Measurements from ENCODE around the gene IMPA2. TPM values are rescaled to one million over a fixed set of nuclear protein-coding genes. Genes with fewer than 3 reads are reported as not detected.

The IMPA2 gene
- total and polyA plus RNA-seq, 2 of the 4 experiments (the other 2 are of a cell fraction) = 5.4 to 5.5 TPM

- Histone ChIP-seq H3K4me2 (ENCODE audit: low read depth, low read length) (no peak overlapping the region), H3K9me1 (ENCODE audit: insufficient read depth, low read length) (peaks cover 6% of the 10 kb centered on the region; the same call in 1 of the 2 replicates), H2AK5ac (ENCODE audit: low read depth, low read length) (no peak overlapping the region), H3K18ac (ENCODE audit: low read depth, low read length) (no peak overlapping the region), H4K8ac (ENCODE audit: low read depth in 2 of 2, low read length in 2 of 2) (no peak overlapping the region), H3K27ac (ENCODE audit: insufficient read depth, low read length) (no peak overlapping the region), H3K14ac (replicated peaks; ENCODE audit: low read depth, low read length) (no peak overlapping the region), H3K79me1 (ENCODE audit: low read depth in 1 of 2, low read length in 2 of 2) (no peaks in the 10 kb centered on the region), H2BK20ac (ENCODE audit: low read depth, low read length) (no peak overlapping the region), H2AFZ (replicated peaks; ENCODE audit: low read length, poor library complexity) (no peak overlapping the region), H3K27me3 (ENCODE audit: control insufficient read depth, insufficient read depth, low read length) (no peaks in the 10 kb centered on the region), H3K23ac (ENCODE audit: low read depth, low read length) (no peak overlapping the region), H4K91ac (ENCODE audit: insufficient read depth, low read depth, low read length) (no peak overlapping the region), H3K9me3 (ENCODE audit: control insufficient read depth, insufficient read depth, low read length) (no peaks in the 10 kb centered on the region), H3K9ac (ENCODE audit: low read depth, low read length) (no peak overlapping the region), H3K4me3 (ENCODE audit: insufficient read depth, low read depth, low read length) (no peak overlapping the region), H3K56ac (ENCODE audit: extremely low read depth, insufficient read depth, low read length) (no peak overlapping the region), H2BK5ac (ENCODE audit: low read depth, low read length, poor library complexity, severe bottlenecking) (no peak overlapping the region), H3K4me1 (ENCODE audit: control insufficient read depth, insufficient read depth, low read length) (no peaks in the 10 kb centered on the region), H2BK15ac (ENCODE audit: low read depth, low read length) (no peak overlapping the region), H2AK9ac (replicated peaks; ENCODE audit: low read depth, low read length, poor library complexity) (no peak overlapping the region), H4K5ac (ENCODE audit: low read depth, low read length) (no peak overlapping the region), H3K36me3 (ENCODE audit: control insufficient read depth, insufficient read depth, low read length) (peaks cover 13% of the 10 kb centered on the region), H3K4ac (ENCODE audit: low read depth, low read length) (no peak overlapping the region), H2BK120ac (ENCODE audit: low read depth, low read length) (no peak overlapping the region), H4K20me1 (ENCODE audit: insufficient read depth, low read length) (no peaks in the 10 kb centered on the region)
- ATAC-seq (ENCODE audit: low read depth) = no peak
- ChIA-PET CTCF (interaction anchor here (0.7 kb wide), 1 partner anchor 107 kb away, joined by 3 read pairs; no protein-coding TSS in a partner anchor), POLR2A (ENCODE audit: unreplicated experiment) (no interaction called here)
- intact Hi-C loops (cut with micrococcal nuclease) (no loop called here), dilution Hi-C loops (cut with HindIII; ENCODE audit: low sequenced_read_pairs, unreplicated experiment) (no loop called here), in situ Hi-C loops (cut with MboI; ENCODE audit: low sequenced_read_pairs) (no loop called here)
- WGBS, 2 experiments (ENCODE audit: extremely low coverage in 2 of 2, insufficient read length in 1 of 2) = no CpG with 5 or more reads among the region's 2 CpGs
- TF ChIP-seq RAD21 (IDR thresholded peaks at IDR 0.05; ENCODE audit: low read length) = no peak
- no peak for TF ChIP-seq FOS (IDR thresholded peaks at IDR 0.05; ENCODE audit: low read depth, low read length)
- no TSS peak for BruUV-seq (replicated peaks)
- no peak for DNase-seq
These were observed 39.8 kb downstream of the IMPA2 start for GRCh38 chr18:12021077-12021476.
